SJCRH30 (cell line): ENCODE data around the gene SP140. TPM values are rescaled to one million over a fixed set of nuclear protein-coding genes. Genes with fewer than 3 reads are reported as not detected.

Source experiments
- DNase-seq, 2 experiments: peaks; one replicate each; pipeline ENCODE4 v3.0.0-alpha.2; 2015 to 2020
- H3K27ac ChIP-seq: fragments of 250-450 bp; sonication (Bioruptor Pico); 2 replicates; pipeline ENCODE4 v1.5.1; 2020; ENCODE audit warnings: mild to moderate bottlenecking, moderate library complexity
- H3K27me3 ChIP-seq: fragments of 250-450 bp; sonication (Bioruptor Pico); 2 replicates; pipeline ENCODE4 v1.5.1; 2020; ENCODE audit warnings: mild to moderate bottlenecking, moderate library complexity
- H3K36me3 ChIP-seq: fragments of 250-450 bp; sonication (Bioruptor Pico); 2 replicates; pipeline ENCODE4 v1.5.1; 2020; ENCODE audit warnings: mild to moderate bottlenecking, moderate library complexity
- H3K4me1 ChIP-seq: fragments of 250-450 bp; sonication (Bioruptor Pico); 2 replicates; pipeline ENCODE4 v1.5.1; 2020; ENCODE audit warnings: mild to moderate bottlenecking, moderate library complexity
- H3K4me3 ChIP-seq: fragments of 250-450 bp; sonication (Bioruptor Pico); 2 replicates; pipeline ENCODE4 v1.5.1; 2020; ENCODE audit warnings: mild to moderate bottlenecking, moderate library complexity
- H3K9me3 ChIP-seq: fragments of 250-450 bp; sonication (Bioruptor Pico); replicated peaks from 2 replicates; pipeline ENCODE4 v1.5.1; 2020; ENCODE audit warnings: mild to moderate bottlenecking, moderate library complexity
- total RNA-seq: library from RNA; depleted of rRNA; stranded (reverse); fragments of >200 nt; shearing (Covaris generic); gene quantifications from 2 replicates; pipeline ENCODE4 v1.2.3, GENCODE V29; 2014; rRNA removed

Gene SP140
- total RNA-seq, result 0.12 and 0.25 TPM in 2 replicates

DNA sequence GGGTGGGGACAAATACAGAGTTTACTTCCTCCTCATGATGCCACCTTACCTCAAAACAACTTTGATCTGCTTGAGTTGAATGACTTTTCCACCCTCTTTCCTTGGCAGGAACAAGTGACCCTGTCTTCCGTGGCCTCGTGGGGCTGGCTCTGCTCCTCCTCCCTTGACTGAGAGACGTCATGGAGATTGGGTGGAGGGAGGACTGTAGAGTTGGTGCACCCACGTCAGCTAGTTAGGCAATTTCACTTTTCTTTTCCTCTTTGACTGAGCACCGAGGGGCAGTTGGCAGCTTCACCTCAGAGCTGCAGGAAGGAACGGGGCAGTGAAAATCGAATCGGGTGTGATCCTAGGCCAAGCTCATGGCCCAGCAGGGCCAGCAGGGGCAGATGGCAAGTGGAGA is at the start of gene SP140:
SP140 (plus strand) TSS at position 251 of the 400 bp plus-strand sequence; CDS start at position 360, 109 bp downstream.
- H3K36me3 ChIP-seq, result no peaks in the 10 kb centered on the region
- H3K27me3 ChIP-seq, result peaks cover 3% of the 10 kb centered on the region; the same call in 1 of the 2 replicates
- no peaks in the 10 kb centered on the region for H3K9me3 ChIP-seq
- DNase-seq, result no peak
- H3K27ac ChIP-seq, result no peak within 1 kb of the TSS
- H3K4me3 ChIP-seq, result no peak within 1 kb of the TSS
- H3K4me1 ChIP-seq, result no peaks in the 10 kb centered on the region

GRCh38 chr2:230176996-230177395 is 48.5 kb upstream of the SP140 start:
- no peak for DNase-seq
- H3K4me1 ChIP-seq, result no peaks in the 10 kb centered on the region
- no peaks in the 10 kb centered on the region for H3K36me3 ChIP-seq
- H3K4me3 ChIP-seq, result no peak overlapping the region
- no peaks in the 10 kb centered on the region for H3K9me3 ChIP-seq
- no peak overlapping the region for H3K27ac ChIP-seq
- no peaks in the 10 kb centered on the region for H3K27me3 ChIP-seq

- H3K4me3 ChIP-seq, result no peak overlapping the region
- no peaks in the 10 kb centered on the region for H3K27me3 ChIP-seq
- no peaks in the 10 kb centered on the region for H3K9me3 ChIP-seq
- DNase-seq, result no peak
- no peak overlapping the region for H3K27ac ChIP-seq
- H3K36me3 ChIP-seq, result no peaks in the 10 kb centered on the region
- H3K4me1 ChIP-seq, result no peaks in the 10 kb centered on the region
Observed at GRCh38 chr2:230178546-230179485, 46.7 kb upstream of the SP140 start.

GRCh38 chr2:230179907-230180306 is 45.6 kb upstream of the SP140 start:
- DNase-seq, result no peak
- no peaks in the 10 kb centered on the region; the same call in none of the 2 replicates for H3K27me3 ChIP-seq
- H3K36me3 ChIP-seq, result no peaks in the 10 kb centered on the region
- no peak overlapping the region for H3K4me3 ChIP-seq
- no peak overlapping the region for H3K27ac ChIP-seq
- no peaks in the 10 kb centered on the region for H3K4me1 ChIP-seq
- H3K9me3 ChIP-seq, result no peaks in the 10 kb centered on the region

DNA sequence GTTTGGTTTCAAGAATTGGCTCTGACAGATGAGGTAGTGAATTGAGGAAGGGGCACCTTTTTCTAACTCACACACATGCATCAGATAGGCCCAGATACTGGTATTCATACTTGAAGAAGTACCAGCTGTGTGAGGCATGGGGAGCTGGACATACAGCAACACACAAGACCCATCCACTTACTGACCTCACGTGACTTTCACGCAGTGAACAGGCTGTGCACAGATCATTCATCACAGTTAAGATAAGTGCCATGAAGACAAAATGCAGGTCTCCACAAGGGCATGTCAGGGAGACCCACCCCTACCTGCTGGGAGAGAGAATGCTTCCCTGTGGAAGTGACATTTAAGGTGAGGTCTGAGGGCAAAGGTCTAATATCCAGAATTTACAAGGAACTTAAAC is 44.3 kb upstream of the SP140 start:
- Histone ChIP-seq H3K4me1 (no peaks in the 10 kb centered on the region), H3K9me3 (no peaks in the 10 kb centered on the region), H3K27ac (no peak overlapping the region), H3K27me3 (no peaks in the 10 kb centered on the region; the same call in none of the 2 replicates), H3K4me3 (no peak overlapping the region), H3K36me3 (no peaks in the 10 kb centered on the region)
- no peak for DNase-seq

- Histone ChIP-seq H3K4me1 (no peaks in the 10 kb centered on the region), H3K27ac (no peak overlapping the region), H3K4me3 (no peak overlapping the region), H3K9me3 (no peaks in the 10 kb centered on the region), H3K36me3 (no peaks in the 10 kb centered on the region), H3K27me3 (no peaks in the 10 kb centered on the region; the same call in none of the 2 replicates)
- no peak for DNase-seq
Observed at GRCh38 chr2:230184727-230185578, 40.6 kb upstream of the SP140 start.

DNA sequence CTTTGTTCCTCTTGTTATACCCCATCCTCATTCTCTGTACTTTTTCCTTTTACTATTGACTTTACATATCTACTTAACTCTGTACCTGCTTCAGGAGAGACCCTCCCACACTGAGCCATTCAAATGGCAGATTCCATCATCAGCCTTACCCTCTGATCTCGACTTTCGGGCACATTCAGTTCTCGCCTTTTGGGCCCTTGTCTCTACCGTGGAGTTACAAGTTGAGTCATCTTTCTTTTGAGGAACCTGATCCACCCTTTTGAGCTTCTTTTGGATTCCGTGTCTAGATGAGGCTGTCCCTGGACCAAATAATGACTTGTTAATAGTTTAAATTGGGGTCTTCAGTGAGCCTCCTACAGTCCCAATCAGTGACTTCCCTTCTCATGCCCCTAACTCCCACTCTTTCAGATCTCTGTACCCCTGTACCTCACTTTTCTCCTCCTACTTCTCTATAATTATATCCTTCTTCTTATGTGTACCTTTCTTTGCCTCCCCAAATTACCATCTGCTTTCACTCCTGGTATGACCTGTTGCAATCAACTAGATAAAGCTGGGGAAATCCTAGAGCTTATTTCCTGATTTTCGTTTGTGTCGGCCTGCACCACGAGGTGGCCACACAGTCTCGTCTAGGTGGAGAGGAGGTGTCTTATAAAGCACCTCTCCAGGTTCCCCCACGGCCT is 23.0 kb upstream of the SP140 start:
- no peaks in the 10 kb centered on the region for H3K36me3 ChIP-seq
- no peak overlapping the region for H3K4me3 ChIP-seq
- no peaks in the 10 kb centered on the region for H3K4me1 ChIP-seq
- no peaks in the 10 kb centered on the region for H3K9me3 ChIP-seq
- no peaks in the 10 kb centered on the region for H3K27me3 ChIP-seq
- no peak overlapping the region for H3K27ac ChIP-seq
- DNase-seq, result no peak

DNA sequence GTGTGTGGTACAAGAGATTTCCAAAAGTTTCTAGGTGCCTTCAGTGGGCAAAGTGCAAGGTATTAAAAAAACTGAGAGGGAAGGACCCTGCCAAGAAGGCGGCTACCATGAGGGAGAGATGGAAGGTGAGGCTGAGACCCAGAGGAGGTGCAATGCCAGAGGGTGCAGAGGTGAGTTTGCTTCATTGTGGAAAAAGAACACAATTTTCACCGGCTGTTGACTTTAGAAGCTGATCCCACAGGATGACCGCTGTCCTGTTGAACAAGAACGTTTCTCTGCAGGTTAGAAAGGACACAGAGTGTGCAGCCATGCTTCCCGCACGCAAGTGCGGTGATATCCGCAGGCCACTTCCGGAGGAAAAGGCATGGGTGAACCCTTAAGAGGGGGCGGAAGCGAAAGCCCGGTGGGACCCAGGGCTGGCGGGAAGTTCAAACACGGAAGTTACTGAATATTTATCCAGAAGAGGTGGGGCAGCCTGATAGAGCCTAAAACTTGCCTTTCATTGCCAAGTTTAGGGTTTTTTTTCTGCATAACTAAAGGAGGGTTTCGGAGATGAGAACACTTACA is 22.3 kb upstream of the SP140 start:
- Histone ChIP-seq H3K4me1 (no peaks in the 10 kb centered on the region), H3K27ac (no peak overlapping the region), H3K9me3 (no peaks in the 10 kb centered on the region), H3K4me3 (no peak overlapping the region), H3K36me3 (no peaks in the 10 kb centered on the region), H3K27me3 (no peaks in the 10 kb centered on the region)
- no peak for DNase-seq

DNA sequence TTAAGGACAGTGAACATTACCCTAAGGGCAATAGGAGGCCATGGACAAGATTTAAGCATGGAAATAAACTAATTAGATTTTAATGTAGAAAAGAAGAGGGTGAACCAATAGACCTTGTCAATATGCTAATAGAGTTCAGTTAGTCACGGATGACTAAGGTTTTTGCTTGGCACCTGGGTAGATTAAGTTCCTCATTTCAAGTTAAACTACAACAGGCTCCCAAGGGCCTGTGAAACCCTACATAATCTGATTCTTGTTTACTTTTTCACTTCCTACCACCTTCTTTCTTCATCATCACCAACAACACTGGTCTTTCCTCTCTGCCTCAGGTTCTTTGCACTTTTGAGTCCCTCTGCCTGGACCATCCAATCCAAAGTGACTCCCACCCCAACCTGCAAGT is 20.5 kb upstream of the SP140 start:
- H3K36me3 ChIP-seq, result no peaks in the 10 kb centered on the region

GRCh38 chr2:230205721-230206120 is 19.8 kb upstream of the SP140 start:
- Histone ChIP-seq H3K9me3 (no peaks in the 10 kb centered on the region), H3K4me1 (no peaks in the 10 kb centered on the region), H3K27me3 (no peaks in the 10 kb centered on the region), H3K36me3 (no peaks in the 10 kb centered on the region), H3K4me3 (no peak overlapping the region), H3K27ac (no peak overlapping the region)
- DNase-seq, result no peak

More for the DNA sequence above, 20.5 kb upstream of the SP140 start:
- H3K4me3 ChIP-seq, result no peak overlapping the region
- H3K4me1 ChIP-seq, result no peaks in the 10 kb centered on the region
- no peak overlapping the region for H3K27ac ChIP-seq
- H3K9me3 ChIP-seq, result no peaks in the 10 kb centered on the region
- DNase-seq, result no peak
- H3K27me3 ChIP-seq, result no peaks in the 10 kb centered on the region

DNA sequence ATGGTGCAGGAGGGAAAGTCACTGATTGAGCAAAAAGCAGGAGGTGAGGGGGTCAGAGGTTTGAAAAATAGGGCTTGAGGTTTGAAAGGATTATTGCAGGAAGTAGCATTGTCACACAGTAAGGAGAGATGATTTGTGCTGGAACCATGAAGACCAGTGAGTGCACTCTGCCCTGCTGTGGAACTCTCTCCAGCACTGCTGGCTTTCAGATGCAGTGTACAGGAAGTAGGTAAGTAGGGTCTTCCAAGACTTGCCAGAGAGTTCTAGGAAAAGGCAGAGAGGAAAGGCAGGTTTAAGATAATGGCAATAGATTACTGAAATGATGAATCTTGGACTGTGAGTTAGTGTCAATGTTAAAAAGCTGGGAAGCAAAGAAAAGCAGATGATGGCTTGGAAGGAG is 17.0 kb upstream of the SP140 start:
- H3K9me3 ChIP-seq, result no peaks in the 10 kb centered on the region
- no peak overlapping the region for H3K4me3 ChIP-seq
- no peaks in the 10 kb centered on the region for H3K36me3 ChIP-seq
- no peaks in the 10 kb centered on the region for H3K4me1 ChIP-seq
- H3K27ac ChIP-seq, result no peak overlapping the region
- H3K27me3 ChIP-seq, result no peaks in the 10 kb centered on the region; the same call in 1 of the 2 replicates
- DNase-seq, result no peak

GRCh38 chr2:230209422-230210051 is 16.0 kb upstream of the SP140 start:
- H3K27me3 ChIP-seq, result no peaks in the 10 kb centered on the region; the same call in 1 of the 2 replicates
- no peaks in the 10 kb centered on the region for H3K36me3 ChIP-seq
- no peaks in the 10 kb centered on the region for H3K4me1 ChIP-seq
- no peak overlapping the region for H3K27ac ChIP-seq
- no peaks in the 10 kb centered on the region for H3K9me3 ChIP-seq
- H3K4me3 ChIP-seq, result no peak overlapping the region
- no peak for DNase-seq

DNA sequence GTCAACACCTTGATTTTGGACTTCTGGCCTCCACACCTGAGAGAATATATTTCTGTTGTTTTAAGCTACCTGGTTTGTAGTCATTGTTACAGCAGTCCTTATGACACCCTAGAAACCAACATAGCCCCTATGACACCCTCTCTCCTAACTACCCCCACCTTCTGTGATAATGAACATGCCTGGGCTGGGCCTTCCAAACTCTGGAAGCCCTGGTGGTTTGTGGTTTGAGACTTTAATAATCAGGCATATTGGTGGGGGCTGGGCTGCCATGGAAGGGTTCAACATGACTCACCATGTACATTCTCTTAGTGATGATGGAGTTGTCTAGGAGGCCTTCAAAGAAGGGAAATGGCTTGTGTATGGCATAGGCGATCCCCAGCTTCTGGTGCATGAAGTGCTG is 9.0 kb upstream of the SP140 start:
- Histone ChIP-seq H3K27ac (no peak overlapping the region), H3K9me3 (no peaks in the 10 kb centered on the region), H3K4me3 (no peak overlapping the region), H3K27me3 (peaks cover 5% of the 10 kb centered on the region), H3K4me1 (no peaks in the 10 kb centered on the region), H3K36me3 (no peaks in the 10 kb centered on the region)
- no peak for DNase-seq

DNA sequence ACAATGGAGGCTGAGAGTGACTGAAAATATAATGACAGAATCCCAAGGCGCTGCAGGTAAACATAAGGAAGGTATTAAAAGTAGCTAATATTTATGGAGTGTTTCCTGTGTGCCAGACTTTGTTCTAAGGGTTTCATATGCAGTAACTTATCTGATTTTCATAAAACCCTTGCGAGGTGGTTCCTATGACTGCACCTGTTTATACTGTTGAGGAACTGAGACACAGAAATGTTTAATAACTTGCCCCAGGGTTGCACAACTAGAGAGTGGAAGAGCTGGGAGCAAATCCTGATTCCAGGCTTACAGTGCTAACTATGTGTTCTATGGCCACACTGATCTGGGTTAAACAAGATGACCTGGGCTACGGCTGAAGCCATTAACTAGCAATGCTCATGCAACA is 8.1 kb upstream of the SP140 start:
- H3K27me3 ChIP-seq, result peaks cover 5% of the 10 kb centered on the region; the same call in 1 of the 2 replicates
- no peak for DNase-seq
- no peaks in the 10 kb centered on the region for H3K4me1 ChIP-seq
- no peak overlapping the region for H3K27ac ChIP-seq
- H3K9me3 ChIP-seq, result no peaks in the 10 kb centered on the region
- H3K4me3 ChIP-seq, result no peak overlapping the region
- no peaks in the 10 kb centered on the region for H3K36me3 ChIP-seq
